OCI-LY7 (cell line): Measurements from ENCODE around the gene ARFGEF2. TPM values are rescaled to one million over a fixed set of nuclear protein-coding genes. Genes with fewer than 3 reads are reported as not detected.

Experiments
- BruUV-seq: library from RNA; stranded (reverse); fragments of 400-500 nt; replicated peaks from 2 replicates; lab custom pipeline; 2021; lab: Mats Ljungman, UMichigan
- CTCF ChIA-PET: fragments of 300-600 bp; sonication (Branson Sonifier 250); formaldehyde crosslinking; loops from one replicate; lab custom pipeline; 2022; ENCODE audit warnings: antibody characterized with exemption; ENCODE audit not compliant: unreplicated experiment; lab: Charles Lee
- POLR2A ChIA-PET: fragments of 300-600 bp; sonication (Branson Sonifier 250); formaldehyde crosslinking; loops from one replicate; lab custom pipeline; 2022; ENCODE audit warnings: antibody characterized with exemption; lab: Charles Lee
- DNase-seq: peaks from one replicate; pipeline ENCODE4 v3.0.0-alpha.2; 2015; ENCODE audit warnings: low spot score
- H2AFZ ChIP-seq: fragments of 200-600 bp; sonication (generic), shearing (Covaris generic); 2 replicates; pipeline ENCODE4 v1.6.1; 2014; ENCODE audit warnings: mild to moderate bottlenecking, antibody characterized with exemption, low read length, moderate library complexity
- H3K27ac ChIP-seq: fragments of 200-600 bp; sonication (generic); 2 replicates; pipeline ENCODE4 v1.5.1; 2014; ENCODE audit warnings: mixed run types, low read depth, mild to moderate bottlenecking, moderate library complexity, low read length, inconsistent platforms; ENCODE audit not compliant: poor library complexity, severe bottlenecking
- H3K36me3 ChIP-seq: fragments of 200-600 bp; sonication (generic); 2 replicates; pipeline ENCODE4 v1.6.1; 2014; ENCODE audit warnings: mild to moderate bottlenecking, antibody characterized with exemption, low read length, moderate library complexity, mixed read lengths; ENCODE audit not compliant: insufficient read depth
- H3K4me1 ChIP-seq: fragments of 200-600 bp; sonication (generic); 2 replicates; pipeline ENCODE4 v1.5.1; 2014; ENCODE audit warnings: mild to moderate bottlenecking, low read length; ENCODE audit not compliant: insufficient read depth, poor library complexity, severe bottlenecking
- H3K4me2 ChIP-seq: fragments of 200-600 bp; sonication (generic); 2 replicates; pipeline ENCODE4 v1.6.1; 2014; ENCODE audit warnings: mild to moderate bottlenecking, low read length
- H3K4me3 ChIP-seq: fragments of 200-600 bp; sonication (generic); 2 replicates; pipeline ENCODE4 v1.5.1; 2014; ENCODE audit warnings: mild to moderate bottlenecking, low read depth, low read length; ENCODE audit not compliant: poor library complexity, severe bottlenecking
- H3K79me2 ChIP-seq: fragments of 200-600 bp; sonication (generic); 2 replicates; pipeline ENCODE4 v1.6.1; 2016; ENCODE audit warnings: low read depth, mild to moderate bottlenecking, low read length, moderate library complexity, mixed read lengths; ENCODE audit not compliant: insufficient read depth
- H3K9me2 ChIP-seq: fragments of 200-600 bp; sonication (generic); 2 replicates; pipeline ENCODE4 v1.6.1; 2016; ENCODE audit warnings: mild to moderate bottlenecking, low read length, mixed read lengths; ENCODE audit not compliant: insufficient read depth
- H3K9me3 ChIP-seq: fragments of 200-600 bp; sonication (generic); 2 replicates; pipeline ENCODE4 v1.6.1; 2014; ENCODE audit warnings: mild to moderate bottlenecking, mixed run types, low read length, mixed read lengths
- H4K20me1 ChIP-seq: fragments of 200-600 bp; sonication (generic); 2 replicates; pipeline ENCODE4 v1.6.1; 2014; ENCODE audit warnings: mild to moderate bottlenecking, antibody characterized with exemption, low read length, moderate library complexity, mixed read lengths; ENCODE audit not compliant: insufficient read depth
- CTCF ChIP-seq: fragments of 200-600 bp; sonication (generic); conservative IDR thresholded peaks from 2 replicates; pipeline ENCODE4 v1.5.1; 2014; ENCODE audit warnings: mild to moderate bottlenecking, antibody characterized with exemption, low read length, moderate library complexity, mixed read lengths
- EZH2phosphoT487 ChIP-seq: fragments of 200-600 bp; sonication (generic); IDR thresholded peaks from 2 replicates; pipeline ENCODE4 v1.6.1; 2018; ENCODE audit warnings: low read depth, borderline replicate concordance, mild to moderate bottlenecking, mixed run types, antibody characterized with exemption, low read length, moderate library complexity, mixed read lengths
- intact Hi-C: fragments of 100-400 bp; cut with micrococcal nuclease; formaldehyde crosslinking; loops from one replicate; pipeline ENCODE4 v1.10.0; 2022; ENCODE audit not compliant: unreplicated experiment
- total RNA-seq, 2 experiments: library from RNA; depleted of rRNA in 1 of 2; stranded (reverse); fragments of >200 nt in 1 of 2; shearing (Covaris generic) in 1 of 2; gene quantifications; 2 replicates each; pipeline ENCODE4 v1.2.3, GENCODE V29; 2014 to 2022

Gene ARFGEF2
- total RNA-seq, 2 experiments from 2014 or later = 23.4 to 42.1 TPM

DNA sequence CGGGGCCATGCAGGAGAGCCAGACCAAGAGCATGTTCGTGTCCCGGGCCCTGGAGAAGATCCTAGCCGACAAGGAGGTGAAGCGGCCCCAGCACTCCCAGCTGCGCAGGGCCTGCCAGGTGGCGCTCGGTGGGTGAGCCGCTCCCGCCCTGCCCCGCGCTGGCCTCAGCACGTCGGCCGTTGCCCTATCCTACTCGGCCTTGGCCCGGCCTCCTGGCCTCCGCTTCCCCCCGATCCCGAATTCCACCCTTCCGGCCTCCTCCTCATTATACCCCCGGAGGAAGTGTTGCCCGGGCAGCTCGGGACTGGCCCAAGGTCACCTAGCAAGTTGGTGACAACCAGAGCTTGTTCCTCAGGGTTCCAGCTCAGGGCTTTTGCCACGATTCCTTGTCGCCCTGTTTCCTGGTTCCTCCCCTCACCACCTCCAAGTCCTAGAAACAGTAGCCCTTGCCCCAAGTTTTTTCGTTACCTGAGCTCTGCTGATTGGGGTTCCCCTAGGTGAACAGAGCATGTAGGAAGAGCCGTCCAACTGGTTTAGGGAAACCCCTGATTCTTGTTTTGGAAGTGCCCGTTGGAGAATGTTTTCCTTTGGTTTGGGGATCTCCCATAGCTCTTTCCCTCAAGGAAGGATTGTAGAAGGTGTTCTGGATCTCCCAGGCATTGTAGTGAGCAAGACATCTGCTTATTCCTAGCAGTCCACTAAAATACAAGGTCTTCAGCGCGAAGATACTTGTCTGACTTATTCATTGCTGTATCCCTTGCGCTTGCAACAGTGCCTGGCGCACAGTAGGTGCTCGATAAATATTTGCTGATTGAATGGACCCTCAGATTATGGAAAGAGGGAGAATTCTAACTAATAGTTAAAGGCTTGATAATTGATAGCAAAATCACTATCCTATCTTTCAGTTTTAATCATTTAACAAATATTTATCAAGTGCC is 641 bp downstream of the ARFGEF2 start:
- Histone ChIP-seq H3K79me2 (peaks cover 53% of the 10 kb centered on the region), H3K4me3 (peak overlapping the region; percentile 91), H2AFZ (peak overlapping the region; percentile 70; the same call in 1 of the 2 replicates), H4K20me1 (peaks cover 19% of the 10 kb centered on the region), H3K36me3 (peaks cover 12% of the 10 kb centered on the region), H3K9me2 (no peaks in the 10 kb centered on the region), H3K9me3 (no peaks in the 10 kb centered on the region), H3K4me1 (peaks cover 54% of the 10 kb centered on the region), H3K4me2 (peak overlapping the region; percentile 96), H3K27ac (peak overlapping the region; percentile 78)
- intact Hi-C loops = loop anchor here (5.0 kb wide), 1 partner anchor 100 kb away; no protein-coding TSS in a partner anchor
- peak; percentile 18 for DNase-seq
- BruUV-seq = no TSS peak
- TF ChIP-seq CTCF = no peak
- TF ChIP-seq EZH2phosphoT487 = no peak
- ChIA-PET CTCF (interaction anchor here (0.7 kb wide), 1 partner anchor 168 kb away, joined by 3 read pairs; no protein-coding TSS in a partner anchor), POLR2A (interaction anchor here (1.0 to 1.1 kb wide), 3 partner anchors 16 to 125 kb away, joined by 3 to 5 read pairs (median 3); no protein-coding TSS in a partner anchor)

- ChIA-PET POLR2A (interaction anchor here (1.1 kb wide), 2 partner anchors 17 to 126 kb away, joined by 3 to 5 read pairs; no protein-coding TSS in a partner anchor), CTCF (no interaction called here)
- Histone ChIP-seq H3K36me3 (peaks cover 14% of the 10 kb centered on the region), H3K79me2 (peaks cover 62% of the 10 kb centered on the region), H3K4me2 (peak overlapping the region; percentile 96), H3K9me3 (no peaks in the 10 kb centered on the region), H3K4me1 (peaks cover 54% of the 10 kb centered on the region), H3K4me3 (peak overlapping the region; percentile 91), H3K9me2 (no peaks in the 10 kb centered on the region), H2AFZ (no peak overlapping the region), H4K20me1 (peaks cover 19% of the 10 kb centered on the region), H3K27ac (peak overlapping the region; percentile 78)
- no peak for DNase-seq
- TF ChIP-seq EZH2phosphoT487 (no peak), CTCF (no peak)
- BruUV-seq = no TSS peak
- intact Hi-C loops = loop anchor here (5.0 kb wide), 1 partner anchor 101 kb away; no protein-coding TSS in a partner anchor
These were observed 1.7 kb downstream of the ARFGEF2 start for GRCh38 chr20:48923149-48923718.
